Left lung (tissue), 10 donors: ENCODE results near the gene ING3. TPM values are rescaled to one million over a fixed set of nuclear protein-coding genes. Genes with fewer than 3 reads are reported as not detected.

Source experiments
- ATAC-seq: fragments of 200-7000 bp; cut with Tn5 transposase; one replicate; pipeline ENCODE4 v1.9.1; 2020; ENCODE audit warnings: moderate library complexity
- DNase-seq, 4 donors: peaks; one replicate each; pipeline ENCODE4 v3.0.0-alpha.2; 2013 to 2020
- H3K27ac ChIP-seq, 2 donors: fragments of 200-600 bp; sonication (generic) in 1 of 2; one replicate each; pipeline versions ENCODE4 v1.5.0 to v1.8.0; 2020 to 2021
- H3K27me3 ChIP-seq, 2 donors: fragments of 200-600 bp; sonication (generic) in 1 of 2; one replicate each; pipeline versions ENCODE4 v1.5.0 to v1.8.0; 2020 to 2021
- H3K36me3 ChIP-seq, 2 donors: fragments of 200-600 bp; sonication (generic) in 1 of 2; one replicate each; pipeline versions ENCODE4 v1.5.0 to v1.8.0; 2020 to 2021
- H3K4me1 ChIP-seq, 2 donors: fragments of 200-600 bp; one replicate each; pipeline ENCODE4 v1.8.0; 2021
- H3K4me3 ChIP-seq, 2 donors: fragments of 200-600 bp; sonication (generic) in 1 of 2; one replicate each; pipeline versions ENCODE4 v1.5.0 to v1.8.0; 2020 to 2021; ENCODE audit warnings: mild to moderate bottlenecking in 1 of 2
- H3K9me3 ChIP-seq, 2 donors: fragments of 200-600 bp; sonication (generic) in 1 of 2; one replicate each; pipeline versions ENCODE4 v1.5.0 to v1.8.0; 2020 to 2021
- intact Hi-C, 2 donors: fragments of 100-400 bp; cut with DNase I; formaldehyde crosslinking; loops; one replicate each; pipeline versions ENCODE4 v1.11.2 to v1.14.2; 2022
- polyA plus RNA-seq, 6 donors: library from polyadenylated mRNA; unstranded; fragments of 120-200 nt; gene quantifications; one replicate each; pipeline ENCODE4 v1.2.1, GENCODE V29; 2013; ENCODE audit not compliant: insufficient read length in 6 of 6
- total RNA-seq, 2 donors: library from RNA; stranded (reverse); fragmentation: NEBNext Ultra II Directional; extraction: Animal tissue kit (Norgen Biotek cat#: 25700); gene quantifications; one replicate each; pipeline ENCODE4 v1.2.1, GENCODE V29; 2021
- TF ChIP-seq, protein P1 (sequence below), 2 donors: fragments of 200-600 bp; sonication (generic) in 1 of 2; IDR thresholded peaks; one replicate each; pipeline versions ENCODE4 v1.5.0 to v1.8.0; 2021; ENCODE audit warnings: antibody characterized with exemption in 2 of 2
- donor health status: DM: no; HTN: yes; CAD: no.
- donor health status: DM: no; HTN: no; CAD: no.

Gene ING3
- total and polyA plus RNA-seq, 8 donors, result 13.1 to 40.6 (median 34.5) TPM

GRCh38 chr7:120984406-120984805 is 33.8 kb downstream of the ING3 start:
- Histone ChIP-seq H3K9me3 (no peaks in the 10 kb centered on the region), H3K4me3 (no peak overlapping the region), H3K36me3 (no peaks in the 10 kb centered on the region), H3K4me1 (peaks cover 0 to 16% of the 10 kb centered on the region in 2 donors), H3K27me3 (peaks cover 0 to 12% of the 10 kb centered on the region in 2 donors), H3K27ac (no peak overlapping the region)
- DNase-seq (no peak), ATAC-seq (no peak)
- intact Hi-C loops, result no loop called here
- TF ChIP-seq, protein P1, sequence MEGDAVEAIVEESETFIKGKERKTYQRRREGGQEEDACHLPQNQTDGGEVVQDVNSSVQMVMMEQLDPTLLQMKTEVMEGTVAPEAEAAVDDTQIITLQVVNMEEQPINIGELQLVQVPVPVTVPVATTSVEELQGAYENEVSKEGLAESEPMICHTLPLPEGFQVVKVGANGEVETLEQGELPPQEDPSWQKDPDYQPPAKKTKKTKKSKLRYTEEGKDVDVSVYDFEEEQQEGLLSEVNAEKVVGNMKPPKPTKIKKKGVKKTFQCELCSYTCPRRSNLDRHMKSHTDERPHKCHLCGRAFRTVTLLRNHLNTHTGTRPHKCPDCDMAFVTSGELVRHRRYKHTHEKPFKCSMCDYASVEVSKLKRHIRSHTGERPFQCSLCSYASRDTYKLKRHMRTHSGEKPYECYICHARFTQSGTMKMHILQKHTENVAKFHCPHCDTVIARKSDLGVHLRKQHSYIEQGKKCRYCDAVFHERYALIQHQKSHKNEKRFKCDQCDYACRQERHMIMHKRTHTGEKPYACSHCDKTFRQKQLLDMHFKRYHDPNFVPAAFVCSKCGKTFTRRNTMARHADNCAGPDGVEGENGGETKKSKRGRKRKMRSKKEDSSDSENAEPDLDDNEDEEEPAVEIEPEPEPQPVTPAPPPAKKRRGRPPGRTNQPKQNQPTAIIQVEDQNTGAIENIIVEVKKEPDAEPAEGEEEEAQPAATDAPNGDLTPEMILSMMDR (IDR thresholded peaks at IDR 0.05), result no peak

- Histone ChIP-seq H3K4me1 (peaks cover 0 to 21% of the 10 kb centered on the region in 2 donors), H3K9me3 (no peaks in the 10 kb centered on the region), H3K4me3 (no peak overlapping the region), H3K36me3 (no peaks in the 10 kb centered on the region), H3K27ac (no peak overlapping the region), H3K27me3 (peaks cover 0 to 21% of the 10 kb centered on the region in 2 donors)
- ATAC-seq (no peak), DNase-seq (no peak)
- TF ChIP-seq, protein P1 (IDR thresholded peaks at IDR 0.05), result no peak
- intact Hi-C loops, result no loop called here
Observed at GRCh38 chr7:120985130-120985758, 34.7 kb downstream of the ING3 start.

GRCh38 chr7:120985839-120986238 is 35.3 kb downstream of the ING3 start:
- Histone ChIP-seq H3K4me3 (no peak overlapping the region), H3K4me1 (peaks cover 0 to 27% of the 10 kb centered on the region in 2 donors), H3K27me3 (peaks cover 0 to 25% of the 10 kb centered on the region in 2 donors), H3K36me3 (no peaks in the 10 kb centered on the region), H3K9me3 (no peaks in the 10 kb centered on the region), H3K27ac (no peak overlapping the region)
- DNase-seq (no peak), ATAC-seq (no peak)
- TF ChIP-seq, protein P1 (IDR thresholded peaks at IDR 0.05), result no peak
- intact Hi-C loops, result loop anchor here in 1 of 2 donors (2.0 kb wide), 1 partner anchor 95 kb away; no protein-coding TSS in a partner anchor

- TF ChIP-seq, protein P1 (IDR thresholded peaks at IDR 0.05), result no peak
- intact Hi-C loops, result loop anchor here in 1 of 2 donors (2.0 kb wide), 1 partner anchor 94 kb away; no protein-coding TSS in a partner anchor
Observed at GRCh38 chr7:120986650-120987049, 36.1 kb downstream of the ING3 start.

GRCh38 chr7:120987280-120987679 is 36.7 kb downstream of the ING3 start:
- DNase-seq (no peak), ATAC-seq (no peak)
- Histone ChIP-seq H3K4me1 (peaks cover 0 to 36% of the 10 kb centered on the region in 2 donors), H3K4me3 (peak overlapping the region in 1 of 2 donors; percentile 45), H3K27me3 (peaks cover 0 to 29% of the 10 kb centered on the region in 2 donors), H3K9me3 (no peaks in the 10 kb centered on the region), H3K36me3 (no peaks in the 10 kb centered on the region), H3K27ac (no peak overlapping the region)
- TF ChIP-seq, protein P1 (IDR thresholded peaks at IDR 0.05), result no peak
- intact Hi-C loops, result loop anchor here in 1 of 2 donors (2.0 kb wide), 1 partner anchor 94 kb away; no protein-coding TSS in a partner anchor

More at GRCh38 chr7:120986650-120987049, 36.1 kb downstream of the ING3 start:
- H3K36me3 ChIP-seq, result no peaks in the 10 kb centered on the region
- no peaks in the 10 kb centered on the region for H3K9me3 ChIP-seq
- DNase-seq, result no peak
- no peak for ATAC-seq
- peaks cover 0 to 27% of the 10 kb centered on the region in 2 donors for H3K27me3 ChIP-seq
- peaks cover 0 to 30% of the 10 kb centered on the region in 2 donors for H3K4me1 ChIP-seq
- no peak overlapping the region for H3K4me3 ChIP-seq
- H3K27ac ChIP-seq, result no peak overlapping the region
